Sigmoid colon (tissue), 3 donors: ENCODE results near the gene JHY.

Experiments
- CTCF ChIP-seq, 4 experiments: fragments of 450-650 bp in 3 of 4; fragments of 200-600 bp in 1 of 4; IDR thresholded peaks; one replicate each; pipeline ENCODE4 v1.5.1; 2016 to 2019; ENCODE audit warnings: antibody characterized with exemption in 4 of 4, mild to moderate bottlenecking in 3 of 4, moderate library complexity in 2 of 4
- POLR2A ChIP-seq, 2 donors: fragments of 450-650 bp; IDR thresholded peaks; one replicate each; pipeline ENCODE4 v1.6.1; 2016; ENCODE audit warnings: antibody characterized with exemption in 2 of 2, mild to moderate bottlenecking in 2 of 2, moderate library complexity in 2 of 2

- TF ChIP-seq CTCF (IDR thresholded peaks at IDR 0.05) (no peak), POLR2A (IDR thresholded peaks at IDR 0.05) (no peak)
Measured at GRCh38 chr11:122920579-122920978, 38.0 kb downstream of the JHY start.
